COLO829 (cell line): ENCODE data around the gene UGT3A2.

Experiments
- DNase-seq: peaks from one replicate; pipeline ENCODE4 v3.0.0; 2012; ENCODE audit warnings: low spot score

Gene UGT3A2

GRCh38 chr5:36066540-36067210, at the start of gene UGT3A2:
UGT3A2 (minus strand) TSS chr5:36066882; CDS start chr5:36066789, 93 bp downstream.
- DNase-seq: no peak

- DNase-seq: no peak
These were observed 44.6 kb upstream of the UGT3A2 start for GRCh38 chr5:36111238-36111637.

- no peak for DNase-seq
These were observed 42.2 kb upstream of the UGT3A2 start for GRCh38 chr5:36108758-36109460.

GRCh38 chr5:36105819-36106218, 39.1 kb upstream of the UGT3A2 start:
- DNase-seq: no peak

GRCh38 chr5:36099748-36100147, 33.1 kb upstream of the UGT3A2 start:
- DNase-seq: no peak

GRCh38 chr5:36096486-36096885, 29.8 kb upstream of the UGT3A2 start:
- no peak for DNase-seq

- DNase-seq: no peak
These were observed 23.3 kb upstream of the UGT3A2 start for GRCh38 chr5:36089989-36090388.

- DNase-seq: peak; percentile 53
These were observed 12.6 kb upstream of the UGT3A2 start for GRCh38 chr5:36079200-36079781.

- DNase-seq: no peak
These were observed 11.7 kb upstream of the UGT3A2 start for GRCh38 chr5:36078430-36078829.

GRCh38 chr5:36073595-36074216, 7.0 kb upstream of the UGT3A2 start:
- no peak for DNase-seq

GRCh38 chr5:36070687-36071571, 4.2 kb upstream of the UGT3A2 start:
- no peak for DNase-seq

GRCh38 chr5:36068751-36069281, 2.1 kb upstream of the UGT3A2 start:
- no peak for DNase-seq

- no peak for DNase-seq
These were observed 612 bp downstream of the UGT3A2 start for GRCh38 chr5:36066001-36066539.

- peak; percentile 24 for DNase-seq
These were observed 6.2 kb downstream of the UGT3A2 start for GRCh38 chr5:36060420-36060887.

GRCh38 chr5:36059571-36060419, 6.9 kb downstream of the UGT3A2 start:
- no peak for DNase-seq

- DNase-seq: no peak
These were observed 7.9 kb downstream of the UGT3A2 start for GRCh38 chr5:36058776-36059175.

- DNase-seq: no peak
These were observed 9.3 kb downstream of the UGT3A2 start for GRCh38 chr5:36057386-36057785.

- DNase-seq: no peak
These were observed 10.3 kb downstream of the UGT3A2 start for GRCh38 chr5:36056422-36056821.

- DNase-seq: no peak
These were observed 10.7 kb downstream of the UGT3A2 start for GRCh38 chr5:36055984-36056383.

GRCh38 chr5:36054647-36055046, 12.0 kb downstream of the UGT3A2 start:
- no peak for DNase-seq
